Ovary (tissue), 9 donors: ENCODE data around the gene PITPNC1. TPM values are rescaled to one million over a fixed set of nuclear protein-coding genes. Genes with fewer than 3 reads are reported as not detected.
A peak's percentile ranks its signal among the peaks of the same experiment; 100 is the strongest.

Experiments
- DNase-seq, 5 donors: peaks; one replicate each; pipeline ENCODE4 v3.0.0-alpha.2; 2019 to 2020
- H3K27ac ChIP-seq, 2 donors: fragments of 200-600 bp; one replicate each; pipeline versions ENCODE4 v1.5.1 to v1.8.0; 2019 to 2022
- H3K27me3 ChIP-seq: fragments of 200-600 bp; one replicate; pipeline ENCODE4 v1.8.0; 2022
- H3K36me3 ChIP-seq: fragments of 200-600 bp; sonication (generic); one replicate; pipeline ENCODE4 v1.5.1; 2019
- H3K4me1 ChIP-seq: one replicate; pipeline ENCODE4 v1.8.1; 2013; ENCODE audit warnings: mild to moderate bottlenecking, moderate library complexity; ENCODE audit not compliant: insufficient read depth
- H3K4me3 ChIP-seq: fragments of 200-600 bp; sonication (generic); one replicate; pipeline ENCODE4 v1.5.1; 2017
- H3K9me3 ChIP-seq, 2 donors: fragments of 200-600 bp in 1 of 2; sonication (generic) in 1 of 2; one replicate each; pipeline versions ENCODE4 v1.5.1 to v1.8.1; 2013 to 2019; ENCODE audit warnings: mild to moderate bottlenecking in 1 of 2, moderate library complexity in 1 of 2
- EP300 ChIP-seq: sonication (generic); formaldehyde crosslinking; IDR thresholded peaks from one replicate; pipeline ENCODE4 v1.6.1; 2017; ENCODE audit warnings: antibody characterized with exemption
- POLR2A ChIP-seq: fragments of 450-650 bp; IDR thresholded peaks from one replicate; pipeline ENCODE4 v1.6.1; 2017; ENCODE audit warnings: antibody characterized with exemption, mild to moderate bottlenecking, moderate library complexity
- WGBS, 3 donors: extraction: QIAGEN DNeasy Blood & Tissue Kit in 1 of 3; methylation state at CpG; one replicate each; pipeline versions ENCODE4 v1.1.5 to v1.1.7; 2013 to 2017; 5-methylcytosine and 5-hydroxymethylcytosine counted together
- intact Hi-C, 4 donors: fragments of 100-400 bp; cut with DNase I; formaldehyde crosslinking; loops; one replicate each; pipeline versions ENCODE4 v1.11.0 to v1.15.1; 2022 to 2023
- polyA plus RNA-seq, 2 donors: library from polyadenylated mRNA; stranded (reverse); fragments of 200-250 nt in 1 of 2; fragments of 350-450 nt in 1 of 2; fragmentation: Illumina TruSeq in 1 of 2; extraction: RNeasy Lipid Tissue Mini Kit (QIAGEN cat#74804) in 1 of 2; gene quantifications; one replicate each; pipeline ENCODE4 v1.2.3, GENCODE V29; 2013 to 2014
- total RNA-seq, 7 donors: library from RNA; depleted of rRNA in 2 of 7; stranded (reverse); fragments of >200 nt in 2 of 7; fragmentation: NEBNext Ultra II Directional in 3 of 7; extraction: Animal tissue kit (Norgen Biotek cat#: 25700) in 3 of 7; gene quantifications; one replicate each; pipeline versions ENCODE4 v1.1.0 to v1.2.4, GENCODE V29; 2016 to 2023
- TF ChIP-seq, protein P1 (sequence below), 3 donors: fragments of 450-650 bp in 2 of 3; fragments of 200-600 bp in 1 of 3; IDR thresholded peaks; one replicate each; pipeline versions ENCODE4 v1.5.1 to v1.8.0; 2016 to 2022; ENCODE audit warnings: antibody characterized with exemption in 3 of 3, mild to moderate bottlenecking in 1 of 3
- donor health status: DM: no; HTN: no; CAD: no; lungs with moderate emphysema.
- donor health status: DM: no; HTN: no; CAD: no.
- donor health status: Bipolar disorder and iron deficiency.
- donor health status: DM: yes; HTN: yes; CAD: no.
- donor health status: DM: no; HTN: no; CAD: no.
- donor health status: DM: yes; HTN: yes; CAD: no.

PITPNC1 gene
- total and polyA plus RNA-seq, 9 donors, result 14.9 to 40.9 (median 23.8) TPM

- Histone ChIP-seq H3K27ac (peak overlapping the region in 1 of 2 donors; percentile 65), H3K4me3 (peak overlapping the region; percentile 41), H3K27me3 (no peaks in the 10 kb centered on the region), H3K9me3 (no peaks in the 10 kb centered on the region), H3K4me1 (peaks cover 6% of the 10 kb centered on the region), H3K36me3 (no peaks in the 10 kb centered on the region)
- intact Hi-C loops, result no loop called here
- TF ChIP-seq, protein P1, sequence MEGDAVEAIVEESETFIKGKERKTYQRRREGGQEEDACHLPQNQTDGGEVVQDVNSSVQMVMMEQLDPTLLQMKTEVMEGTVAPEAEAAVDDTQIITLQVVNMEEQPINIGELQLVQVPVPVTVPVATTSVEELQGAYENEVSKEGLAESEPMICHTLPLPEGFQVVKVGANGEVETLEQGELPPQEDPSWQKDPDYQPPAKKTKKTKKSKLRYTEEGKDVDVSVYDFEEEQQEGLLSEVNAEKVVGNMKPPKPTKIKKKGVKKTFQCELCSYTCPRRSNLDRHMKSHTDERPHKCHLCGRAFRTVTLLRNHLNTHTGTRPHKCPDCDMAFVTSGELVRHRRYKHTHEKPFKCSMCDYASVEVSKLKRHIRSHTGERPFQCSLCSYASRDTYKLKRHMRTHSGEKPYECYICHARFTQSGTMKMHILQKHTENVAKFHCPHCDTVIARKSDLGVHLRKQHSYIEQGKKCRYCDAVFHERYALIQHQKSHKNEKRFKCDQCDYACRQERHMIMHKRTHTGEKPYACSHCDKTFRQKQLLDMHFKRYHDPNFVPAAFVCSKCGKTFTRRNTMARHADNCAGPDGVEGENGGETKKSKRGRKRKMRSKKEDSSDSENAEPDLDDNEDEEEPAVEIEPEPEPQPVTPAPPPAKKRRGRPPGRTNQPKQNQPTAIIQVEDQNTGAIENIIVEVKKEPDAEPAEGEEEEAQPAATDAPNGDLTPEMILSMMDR (IDR thresholded peaks at IDR 0.05), result no peak
- TF ChIP-seq POLR2A (no peak), EP300 (no peak)
- 0 to 2% (median 2%) methylated on average over 5 of the region's 5 CpGs for WGBS, 3 donors
- DNase-seq, result no peak
These were observed 340.1 kb downstream of the PITPNC1 start for GRCh38 chr17:67717192-67717623.

- intact Hi-C loops, result no loop called here
- Histone ChIP-seq H3K27ac (peak within 1 kb of the TSS; percentile 33 to 65), H3K9me3 (no peaks in the 10 kb centered on the region), H3K4me3 (peak within 1 kb of the TSS; percentile 67), H3K36me3 (no peaks in the 10 kb centered on the region), H3K27me3 (no peaks in the 10 kb centered on the region), H3K4me1 (peaks cover 6% of the 10 kb centered on the region)
- TF ChIP-seq, protein P1 (IDR thresholded peaks at IDR 0.05), result peak; percentile 95 to 99 (median 97)
- TF ChIP-seq EP300 (no peak), POLR2A (peak; percentile 69)
- DNase-seq, result peak; percentile 98 to 100 (median 99)
- 0% methylated on average over 47 to 49 of the region's 49 CpGs for whole genome bisulfite sequencing, 3 donors
These were observed 340.7 kb downstream of the PITPNC1 start, which contains the start of gene NOL11 for GRCh38 chr17:67717624-67718324. Gene NOL11 (plus strand): TSS chr17:67717936. CDS start chr17:67717948, 12 bp downstream.

GRCh38 chr17:67718325-67718941 lies 341.4 kb downstream of the PITPNC1 start:
- TF ChIP-seq POLR2A, result no peak
- no peak for TF ChIP-seq EP300
- TF ChIP-seq, protein P1 (IDR thresholded peaks at IDR 0.05), result no peak
- Histone ChIP-seq H3K9me3 (no peaks in the 10 kb centered on the region), H3K27ac (peak overlapping the region; percentile 33 to 61), H3K36me3 (no peaks in the 10 kb centered on the region), H3K4me3 (peak overlapping the region; percentile 67), H3K27me3 (no peaks in the 10 kb centered on the region), H3K4me1 (peaks cover 6% of the 10 kb centered on the region)
- no peak for DNase-seq
- 0 to 1% (median 1%) methylated on average over 16 of the region's 16 CpGs for WGBS, 3 donors
- intact Hi-C loops, result no loop called here

DNA sequence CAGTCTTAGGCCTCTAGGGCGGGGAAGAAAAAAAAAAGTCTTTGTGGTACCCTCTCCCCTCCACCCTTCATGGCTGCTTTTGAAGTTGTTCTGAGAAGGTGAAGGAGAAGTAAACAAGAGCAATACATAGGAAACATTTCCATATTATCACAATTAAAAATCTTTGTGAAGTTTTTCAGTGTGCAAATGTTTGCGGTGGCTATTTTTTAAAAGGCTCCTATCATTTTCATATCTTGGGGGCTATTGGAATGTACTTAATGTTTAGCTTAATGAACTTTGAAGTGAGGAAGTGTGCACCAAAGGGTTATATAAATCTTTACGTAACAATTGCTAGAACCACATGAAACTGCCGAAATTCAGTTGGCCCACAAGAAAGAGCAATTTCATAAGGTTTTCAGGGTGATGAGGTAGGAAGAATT lies 348.3 kb downstream of the PITPNC1 start:
- Histone ChIP-seq H3K27me3 (no peaks in the 10 kb centered on the region), H3K9me3 (no peaks in the 10 kb centered on the region), H3K4me3 (no peak overlapping the region), H3K36me3 (no peaks in the 10 kb centered on the region), H3K4me1 (no peaks in the 10 kb centered on the region), H3K27ac (no peak overlapping the region)
- TF ChIP-seq EP300 (no peak), POLR2A (no peak)
- TF ChIP-seq, protein P1 (IDR thresholded peaks at IDR 0.05), result no peak
- DNase-seq, result no peak
- intact Hi-C loops, result loop anchor here in 2 of 4 donors (10.0 kb wide), 1 partner anchor 99 kb away; the partner anchor contains the start of gene BPTF (in 2 of the 2)
- WGBS, 3 donors, result 89 to 95% (median 95%) methylated on average over 4 of the region's 4 CpGs
